Neural progenitor cell (in vitro differentiated cells): ENCODE measurements around the gene MMD2. TPM values are rescaled to one million over a fixed set of nuclear protein-coding genes. Genes with fewer than 3 reads are reported as not detected.

Experiments
- DNase-seq: peaks from one replicate; pipeline ENCODE4 v3.0.0-alpha.2; 2016; ENCODE audit warnings: low spot score
- H2AFZ ChIP-seq: fragments of 200-600 bp; sonication (generic); replicated peaks from 2 replicates; pipeline ENCODE4 v1.6.1; 2016; ENCODE audit warnings: antibody characterized with exemption
- H3F3A ChIP-seq: fragments of 200-600 bp; sonication (generic); 2 replicates; pipeline ENCODE4 v1.6.1; 2016; ENCODE audit warnings: antibody characterized with exemption, low read depth
- H3K27ac ChIP-seq: fragments of 200-600 bp; sonication (generic); 2 replicates; pipeline ENCODE4 v1.5.1; 2016; ENCODE audit warnings: mild to moderate bottlenecking
- H3K27me3 ChIP-seq: fragments of 200-600 bp; sonication (generic); 2 replicates; pipeline ENCODE4 v1.6.1; 2016; ENCODE audit warnings: mild to moderate bottlenecking, moderate library complexity
- H3K36me3 ChIP-seq: fragments of 200-600 bp; sonication (generic); 2 replicates; pipeline ENCODE4 v1.5.1; 2016
- H3K4me1 ChIP-seq: fragments of 200-600 bp; sonication (generic); 2 replicates; pipeline ENCODE4 v1.6.1; 2016; ENCODE audit warnings: mixed run types
- H3K4me2 ChIP-seq: fragments of 200-600 bp; sonication (generic); 2 replicates; pipeline ENCODE4 v1.6.1; 2016
- H3K4me3 ChIP-seq: fragments of 200-600 bp; sonication (generic); 2 replicates; pipeline ENCODE4 v1.5.1; 2016
- H3K79me2 ChIP-seq: fragments of 200-600 bp; sonication (generic); 2 replicates; pipeline ENCODE4 v1.6.1; 2016; ENCODE audit warnings: low read depth
- H3K9ac ChIP-seq: fragments of 200-600 bp; sonication (generic); 2 replicates; pipeline ENCODE4 v1.6.1; 2016
- H3K9me3 ChIP-seq: fragments of 200-600 bp; sonication (generic); 2 replicates; pipeline ENCODE4 v1.5.1; 2016; ENCODE audit warnings: low read depth
- H4K20me1 ChIP-seq: fragments of 200-600 bp; sonication (generic); 2 replicates; pipeline ENCODE4 v1.6.1; 2016; ENCODE audit warnings: low read depth
- H3K27ac Mint-ChIP-seq: 3 replicates; pipeline ENCODE4 v1.8.0; 2021; ENCODE audit warnings: mixed read lengths
- H3K27me3 Mint-ChIP-seq: 2 replicates; pipeline ENCODE4 v1.8.0; 2022; ENCODE audit warnings: low read depth, mild to moderate bottlenecking, inconsistent platforms, moderate library complexity, mixed read lengths; ENCODE audit not compliant: insufficient read depth
- H3K36me3 Mint-ChIP-seq: 3 replicates; pipeline ENCODE4 v1.8.0; 2021; ENCODE audit warnings: mixed read lengths
- H3K4me1 Mint-ChIP-seq: 3 replicates; pipeline ENCODE4 v1.8.0; 2021; ENCODE audit warnings: mixed read lengths
- H3K4me3 Mint-ChIP-seq: 3 replicates; pipeline ENCODE4 v1.8.0; 2021; ENCODE audit warnings: mild to moderate bottlenecking, moderate library complexity, mixed read lengths
- H3K9me3 Mint-ChIP-seq: 3 replicates; pipeline ENCODE4 v1.8.0; 2020; ENCODE audit warnings: mixed read lengths
- EZH2 ChIP-seq: fragments of 200-600 bp; sonication (generic); IDR thresholded peaks from 2 replicates; pipeline ENCODE4 v1.6.1; 2017; ENCODE audit warnings: antibody characterized with exemption, mild to moderate bottlenecking, moderate library complexity
- EZH2phosphoT487 ChIP-seq: fragments of 200-600 bp; sonication (generic); IDR thresholded peaks from 2 replicates; pipeline ENCODE4 v1.6.1; 2017; ENCODE audit warnings: antibody characterized with exemption
- total RNA-seq: library from RNA; depleted of rRNA; stranded (reverse); fragments of >200 nt; gene quantifications from 2 replicates; pipeline ENCODE4 v1.2.3, GENCODE V29; 2015; ENCODE audit warnings: low replicate concordance
- TF ChIP-seq, protein P1 (sequence below): fragments of 200-600 bp; sonication (generic); IDR thresholded peaks from 2 replicates; pipeline ENCODE4 v1.5.1; 2017; ENCODE audit warnings: antibody characterized with exemption, mild to moderate bottlenecking

The MMD2 gene
- total RNA-seq, 1 donor from 2014 or later = not detected

DNA sequence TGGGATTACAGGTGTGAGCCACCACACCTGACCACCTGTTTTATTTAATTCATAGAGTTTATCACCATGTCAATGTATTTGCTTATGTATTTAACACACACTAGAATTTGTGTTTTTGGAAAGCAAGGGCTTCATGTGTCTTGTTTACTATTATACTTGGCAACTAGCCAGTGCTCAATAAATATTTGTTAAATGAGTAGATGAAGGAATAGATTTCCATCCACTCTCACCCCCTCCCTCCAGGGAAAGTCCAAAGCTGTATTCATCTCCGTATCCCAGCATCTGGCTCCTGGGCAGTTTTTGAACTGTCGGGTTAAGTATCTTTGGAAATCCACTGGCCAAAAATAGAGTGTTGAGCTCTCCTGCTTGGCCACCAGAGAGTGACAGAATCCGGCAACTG, 70.8 kb downstream of the MMD2 start:
- no peak overlapping the region for H3K27ac Mint-ChIP-seq
- no peaks in the 10 kb centered on the region for H3K4me1 Mint-ChIP-seq
- H3K4me3 ChIP-seq = no peak overlapping the region
- no peak overlapping the region for H3K4me3 Mint-ChIP-seq
- no peak overlapping the region for H3K27ac ChIP-seq
- H4K20me1 ChIP-seq = no peaks in the 10 kb centered on the region
- no peaks in the 10 kb centered on the region for H3K36me3 ChIP-seq
- no peaks in the 10 kb centered on the region for H3K79me2 ChIP-seq
- H3K27me3 Mint-ChIP-seq = peaks cover 9% of the 10 kb centered on the region
- no peak overlapping the region for H2AFZ ChIP-seq
- no peak overlapping the region for H3K4me2 ChIP-seq
- peaks cover under 1% of the 10 kb centered on the region for H3K27me3 ChIP-seq
- no peaks in the 10 kb centered on the region for H3K9me3 Mint-ChIP-seq
- no peak overlapping the region for H3K9ac ChIP-seq
- DNase-seq = no peak
- H3K4me1 ChIP-seq = no peaks in the 10 kb centered on the region
- no peaks in the 10 kb centered on the region for H3K36me3 Mint-ChIP-seq
- H3K9me3 ChIP-seq = no peaks in the 10 kb centered on the region
- no peak for TF ChIP-seq EZH2
- TF ChIP-seq, protein P1, sequence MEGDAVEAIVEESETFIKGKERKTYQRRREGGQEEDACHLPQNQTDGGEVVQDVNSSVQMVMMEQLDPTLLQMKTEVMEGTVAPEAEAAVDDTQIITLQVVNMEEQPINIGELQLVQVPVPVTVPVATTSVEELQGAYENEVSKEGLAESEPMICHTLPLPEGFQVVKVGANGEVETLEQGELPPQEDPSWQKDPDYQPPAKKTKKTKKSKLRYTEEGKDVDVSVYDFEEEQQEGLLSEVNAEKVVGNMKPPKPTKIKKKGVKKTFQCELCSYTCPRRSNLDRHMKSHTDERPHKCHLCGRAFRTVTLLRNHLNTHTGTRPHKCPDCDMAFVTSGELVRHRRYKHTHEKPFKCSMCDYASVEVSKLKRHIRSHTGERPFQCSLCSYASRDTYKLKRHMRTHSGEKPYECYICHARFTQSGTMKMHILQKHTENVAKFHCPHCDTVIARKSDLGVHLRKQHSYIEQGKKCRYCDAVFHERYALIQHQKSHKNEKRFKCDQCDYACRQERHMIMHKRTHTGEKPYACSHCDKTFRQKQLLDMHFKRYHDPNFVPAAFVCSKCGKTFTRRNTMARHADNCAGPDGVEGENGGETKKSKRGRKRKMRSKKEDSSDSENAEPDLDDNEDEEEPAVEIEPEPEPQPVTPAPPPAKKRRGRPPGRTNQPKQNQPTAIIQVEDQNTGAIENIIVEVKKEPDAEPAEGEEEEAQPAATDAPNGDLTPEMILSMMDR = no peak
- no peak for TF ChIP-seq EZH2phosphoT487
- peaks cover 3% of the 10 kb centered on the region for H3F3A ChIP-seq

DNA sequence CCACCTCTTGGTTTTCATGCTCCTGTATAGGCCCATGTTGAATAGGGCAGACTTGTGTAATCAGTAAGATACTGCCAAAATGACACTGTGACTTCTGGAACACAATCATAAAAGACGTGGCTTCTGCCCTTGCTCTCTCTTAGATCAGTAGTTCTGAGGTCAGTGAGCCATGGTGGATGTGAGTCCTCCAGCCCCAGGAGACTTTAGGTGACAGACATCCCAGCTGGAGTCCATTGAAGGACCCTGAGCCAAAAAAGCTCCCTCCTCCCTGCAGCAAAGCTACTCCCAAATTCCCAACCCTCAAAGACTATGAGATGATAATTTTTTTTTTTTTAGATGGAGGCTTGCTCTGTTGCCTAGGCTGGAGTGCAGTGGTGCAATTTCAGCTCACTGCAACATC, 72.3 kb downstream of the MMD2 start:
- H3K9me3 Mint-ChIP-seq = no peaks in the 10 kb centered on the region
- Histone ChIP-seq H3K36me3 (no peaks in the 10 kb centered on the region), H2AFZ (no peak overlapping the region), H3K9me3 (no peaks in the 10 kb centered on the region), H3K9ac (no peak overlapping the region), H3K27me3 (peaks cover 14% of the 10 kb centered on the region), H3K79me2 (no peaks in the 10 kb centered on the region), H3K4me3 (no peak overlapping the region), H3K27ac (no peak overlapping the region), H4K20me1 (no peaks in the 10 kb centered on the region), H3K4me1 (peaks cover 5% of the 10 kb centered on the region), H3F3A (peaks cover 18% of the 10 kb centered on the region), H3K4me2 (no peak overlapping the region)
- H3K27ac Mint-ChIP-seq = no peak overlapping the region
- no peak for DNase-seq
- peaks cover 12% of the 10 kb centered on the region for H3K4me1 Mint-ChIP-seq
- no peak overlapping the region for H3K4me3 Mint-ChIP-seq
- TF ChIP-seq, protein P1 = no peak
- TF ChIP-seq EZH2phosphoT487 = no peak
- no peak for TF ChIP-seq EZH2
- peaks cover 12% of the 10 kb centered on the region for H3K27me3 Mint-ChIP-seq
- no peaks in the 10 kb centered on the region for H3K36me3 Mint-ChIP-seq

- Mint-ChIP-seq H3K27ac (no peak overlapping the region), H3K4me3 (no peak overlapping the region), H3K27me3 (peaks cover 12% of the 10 kb centered on the region), H3K36me3 (no peaks in the 10 kb centered on the region), H3K4me1 (peaks cover 16% of the 10 kb centered on the region), H3K9me3 (no peaks in the 10 kb centered on the region)
- H4K20me1 ChIP-seq = no peaks in the 10 kb centered on the region
- H3K4me3 ChIP-seq = no peak overlapping the region
- H3F3A ChIP-seq = peaks cover 18% of the 10 kb centered on the region
- DNase-seq = no peak
- H3K4me2 ChIP-seq = no peak overlapping the region
- H3K27ac ChIP-seq = no peak overlapping the region
- H3K36me3 ChIP-seq = no peaks in the 10 kb centered on the region
- H2AFZ ChIP-seq = no peak overlapping the region
- peaks cover 17% of the 10 kb centered on the region for H3K27me3 ChIP-seq
- H3K4me1 ChIP-seq = peaks cover 5% of the 10 kb centered on the region
- no peak overlapping the region for H3K9ac ChIP-seq
- no peaks in the 10 kb centered on the region for H3K9me3 ChIP-seq
- H3K79me2 ChIP-seq = no peaks in the 10 kb centered on the region
- TF ChIP-seq EZH2phosphoT487 = no peak
- no peak for TF ChIP-seq EZH2
Measured at GRCh38 chr7:4885317-4885807, 73.6 kb downstream of the MMD2 start.

- TF ChIP-seq EZH2phosphoT487 = no peak
- Histone ChIP-seq H2AFZ (no peak overlapping the region), H3K36me3 (no peaks in the 10 kb centered on the region), H3K27ac (no peak overlapping the region), H3K4me2 (no peak overlapping the region), H3K79me2 (no peaks in the 10 kb centered on the region), H4K20me1 (no peaks in the 10 kb centered on the region), H3F3A (peaks cover 18% of the 10 kb centered on the region), H3K4me1 (peaks cover 5% of the 10 kb centered on the region), H3K4me3 (no peak overlapping the region), H3K27me3 (peaks cover 17% of the 10 kb centered on the region), H3K9ac (no peak overlapping the region), H3K9me3 (no peaks in the 10 kb centered on the region)
- peaks cover 28% of the 10 kb centered on the region for H3K4me1 Mint-ChIP-seq
- no peaks in the 10 kb centered on the region for H3K36me3 Mint-ChIP-seq
- no peak for DNase-seq
- H3K4me3 Mint-ChIP-seq = peak overlapping the region; percentile 78
- no peaks in the 10 kb centered on the region for H3K9me3 Mint-ChIP-seq
- H3K27ac Mint-ChIP-seq = peak overlapping the region; percentile 67
- H3K27me3 Mint-ChIP-seq = peaks cover 6% of the 10 kb centered on the region
Measured at GRCh38 chr7:4884164-4884563, 74.8 kb downstream of the MMD2 start.
